GM18498 (cell line): ENCODE results near the gene CEND1.
A peak's percentile ranks its signal among the peaks of the same experiment; 100 is the strongest.

ENCODE experiments used
- ATAC-seq: cut with Tn5 transposase; IDR thresholded peaks from one replicate; pipeline ENCODE4 v1.9.1; 2021; ENCODE audit warnings: mild to moderate bottlenecking, moderate library complexity; ENCODE audit not compliant: unreplicated experiment

CEND1 gene

GRCh38 chr11:813072-813455, 23.2 kb upstream of the CEND1 start:
- ATAC-seq, result no peak

GRCh38 chr11:812390-812789, 22.5 kb upstream of the CEND1 start:
- ATAC-seq, result no peak

GRCh38 chr11:811446-812245, 21.8 kb upstream of the CEND1 start:
- no peak for ATAC-seq

DNA sequence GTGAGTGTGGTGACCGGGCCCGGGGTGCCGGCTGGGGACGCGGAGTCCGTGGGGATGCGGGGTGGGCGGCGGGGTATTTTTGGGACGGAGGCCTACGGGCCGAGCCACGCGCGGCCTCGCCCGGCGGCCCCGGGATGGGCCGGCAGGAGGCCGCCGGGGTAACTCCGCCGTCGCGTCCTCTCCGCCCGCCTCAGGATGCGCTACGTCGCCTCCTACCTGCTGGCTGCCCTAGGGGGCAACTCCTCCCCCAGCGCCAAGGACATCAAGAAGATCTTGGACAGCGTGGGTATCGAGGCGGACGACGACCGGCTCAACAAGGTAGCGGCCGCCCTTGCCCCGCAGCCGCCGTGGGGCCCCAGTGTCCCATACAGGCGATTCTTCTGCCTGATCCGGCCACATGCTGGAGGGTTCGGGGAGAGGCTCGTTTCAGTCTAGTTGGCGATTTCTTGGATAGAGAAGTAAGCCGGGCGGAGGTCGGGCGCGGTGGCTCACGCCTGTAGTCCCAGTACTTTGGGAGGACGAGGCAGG, 20.2 kb upstream of the CEND1 start:
- ATAC-seq, result no peak

DNA sequence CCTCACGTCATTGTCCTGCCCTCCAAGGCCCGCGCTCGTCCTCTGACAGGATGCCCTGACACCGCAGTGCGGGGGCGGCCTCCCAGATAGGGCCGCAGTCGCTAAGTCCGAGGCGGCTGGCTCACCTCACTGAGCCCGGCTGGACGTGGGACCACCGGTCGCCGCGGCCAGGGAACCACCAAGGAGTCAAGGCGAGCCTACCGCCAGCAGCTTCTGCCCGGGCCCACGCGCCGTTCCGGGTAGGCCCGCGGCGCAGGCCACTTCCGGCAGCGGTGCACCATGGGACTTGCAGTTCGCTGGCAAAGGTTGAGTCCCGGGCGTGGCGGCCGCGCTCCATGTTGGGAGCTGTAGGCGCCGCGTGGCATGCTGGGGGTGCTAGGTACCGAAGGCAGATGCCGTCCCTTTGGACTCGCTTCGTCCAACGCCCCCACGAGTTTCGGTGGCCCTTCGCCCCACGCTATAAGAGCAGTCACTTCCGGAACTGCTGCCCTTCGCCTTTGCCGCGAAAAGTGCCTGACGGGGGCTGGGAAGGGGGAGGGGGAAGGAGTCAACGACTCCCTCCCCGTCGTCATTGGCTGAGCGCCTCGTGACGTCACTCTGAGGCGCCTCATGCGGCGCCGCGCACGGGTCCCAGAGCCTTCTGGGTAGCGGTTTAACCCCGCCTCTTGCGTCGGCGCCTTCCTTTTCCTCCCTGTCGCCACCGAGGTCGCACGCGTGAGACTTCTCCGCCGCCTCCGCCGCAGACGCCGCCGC, 19.6 kb upstream of the CEND1 start, which contains the start of gene RPLP2:
RPLP2 (plus strand) TSS at position 681 of the 753 bp plus-strand sequence. CDS start 268 bp downstream, outside the sequence.
- peak; percentile 76 for ATAC-seq

GRCh38 chr11:808427-809286, 18.8 kb upstream of the CEND1 start:
- no peak for ATAC-seq

GRCh38 chr11:804599-804964, 14.7 kb upstream of the CEND1 start:
- no peak for ATAC-seq

DNA sequence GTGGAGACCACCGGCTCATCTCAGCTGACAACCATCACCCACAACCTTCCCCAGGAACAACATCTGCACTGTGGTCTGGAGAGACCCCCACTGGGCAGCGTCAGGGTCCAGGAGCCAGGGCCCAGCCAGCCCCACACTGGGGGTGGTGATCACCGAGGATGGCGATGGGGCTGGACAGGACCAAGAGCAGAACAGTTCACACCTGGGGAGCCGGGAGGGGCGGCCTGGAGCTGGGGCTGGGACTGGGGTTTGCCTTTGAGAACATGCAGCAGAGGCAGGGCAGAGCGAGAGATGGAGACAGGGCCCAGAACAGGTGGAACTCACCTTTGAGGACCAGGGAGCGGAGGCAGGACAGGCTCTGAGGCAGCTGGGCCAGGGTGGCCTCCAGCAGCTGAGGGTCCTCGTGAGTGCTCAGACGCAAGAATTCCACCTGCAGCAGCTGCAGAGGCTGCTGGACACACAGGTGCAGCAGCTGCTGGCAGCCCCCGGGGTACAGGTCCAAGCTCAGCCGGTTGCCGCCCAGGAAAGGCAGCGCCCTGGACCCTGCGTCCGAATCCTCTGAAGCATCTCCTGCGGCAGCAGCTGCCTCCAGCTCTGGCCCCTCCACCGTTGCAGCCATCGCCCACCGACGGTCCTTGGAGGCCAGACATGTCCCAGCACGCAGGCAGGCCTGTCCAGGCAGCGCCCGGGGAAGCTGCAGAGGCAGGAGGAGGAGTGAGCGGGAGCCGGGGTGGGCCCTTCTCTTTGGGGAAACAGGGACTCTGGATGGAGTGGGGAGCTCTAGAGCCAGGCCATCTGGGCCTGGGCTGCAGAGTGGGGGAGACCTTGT, 14.1 kb upstream of the CEND1 start:
- ATAC-seq, result no peak

DNA sequence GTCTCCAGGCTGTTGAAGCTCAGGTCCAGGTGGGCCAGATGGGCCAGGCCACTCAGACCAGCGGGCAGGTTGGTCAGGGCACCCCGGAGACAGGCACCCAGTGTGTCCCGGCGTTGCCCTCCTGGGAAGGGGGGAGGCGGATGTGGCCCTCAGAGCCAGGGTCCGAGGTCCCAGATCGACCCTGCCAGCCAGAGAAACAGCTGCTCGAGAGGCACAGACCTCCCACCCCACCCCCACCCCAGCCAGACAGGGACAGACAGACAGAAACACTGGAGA, 13.5 kb upstream of the CEND1 start:
- no peak for ATAC-seq

- no peak for ATAC-seq
Observed at GRCh38 chr11:802693-803466, 13.0 kb upstream of the CEND1 start.

- ATAC-seq, result no peak
Observed at GRCh38 chr11:802018-802617, 12.2 kb upstream of the CEND1 start.

GRCh38 chr11:801097-801780, 11.3 kb upstream of the CEND1 start:
- no peak for ATAC-seq

GRCh38 chr11:800473-800872, 10.6 kb upstream of the CEND1 start:
- ATAC-seq, result no peak

- ATAC-seq, result no peak
Observed at GRCh38 chr11:799641-800316, 9.9 kb upstream of the CEND1 start.

DNA sequence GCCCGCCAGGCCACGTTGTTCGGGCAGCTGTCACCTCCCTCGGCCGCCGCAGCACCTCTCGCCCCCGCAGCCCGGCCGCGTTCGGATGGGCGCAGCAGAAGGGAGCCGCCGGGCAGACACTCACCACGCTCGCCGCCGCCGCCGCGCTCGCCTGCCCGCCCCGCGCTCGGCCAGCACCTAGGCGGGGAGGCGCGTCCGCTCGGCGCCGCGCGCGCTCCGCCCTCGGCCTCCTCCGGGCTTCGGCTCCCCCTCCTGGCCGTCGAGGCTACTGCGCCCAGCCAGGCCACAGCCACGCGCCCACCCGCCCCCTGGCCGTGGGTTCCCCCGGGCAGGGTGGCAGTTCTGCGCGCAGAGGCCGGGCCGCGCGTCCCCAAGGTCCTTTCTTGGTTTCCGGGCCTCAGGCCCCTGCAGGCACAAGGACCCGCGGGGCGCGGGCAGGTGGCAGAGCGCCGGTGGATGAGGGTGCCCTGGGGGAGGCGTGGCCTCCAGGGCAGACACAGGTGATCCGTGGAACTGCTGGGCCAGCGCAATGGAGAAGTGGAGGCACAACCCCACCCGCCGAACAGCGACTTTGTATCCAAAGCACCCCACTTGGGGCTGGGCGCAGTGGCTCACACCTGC, 8.3 kb upstream of the CEND1 start, which contains the start of gene SLC25A22:
SLC25A22 (minus strand) TSS at position 189 of the 621 bp plus-strand sequence. CDS start 3,275 bp downstream, outside the sequence.
- ATAC-seq, result peak; percentile 67

DNA sequence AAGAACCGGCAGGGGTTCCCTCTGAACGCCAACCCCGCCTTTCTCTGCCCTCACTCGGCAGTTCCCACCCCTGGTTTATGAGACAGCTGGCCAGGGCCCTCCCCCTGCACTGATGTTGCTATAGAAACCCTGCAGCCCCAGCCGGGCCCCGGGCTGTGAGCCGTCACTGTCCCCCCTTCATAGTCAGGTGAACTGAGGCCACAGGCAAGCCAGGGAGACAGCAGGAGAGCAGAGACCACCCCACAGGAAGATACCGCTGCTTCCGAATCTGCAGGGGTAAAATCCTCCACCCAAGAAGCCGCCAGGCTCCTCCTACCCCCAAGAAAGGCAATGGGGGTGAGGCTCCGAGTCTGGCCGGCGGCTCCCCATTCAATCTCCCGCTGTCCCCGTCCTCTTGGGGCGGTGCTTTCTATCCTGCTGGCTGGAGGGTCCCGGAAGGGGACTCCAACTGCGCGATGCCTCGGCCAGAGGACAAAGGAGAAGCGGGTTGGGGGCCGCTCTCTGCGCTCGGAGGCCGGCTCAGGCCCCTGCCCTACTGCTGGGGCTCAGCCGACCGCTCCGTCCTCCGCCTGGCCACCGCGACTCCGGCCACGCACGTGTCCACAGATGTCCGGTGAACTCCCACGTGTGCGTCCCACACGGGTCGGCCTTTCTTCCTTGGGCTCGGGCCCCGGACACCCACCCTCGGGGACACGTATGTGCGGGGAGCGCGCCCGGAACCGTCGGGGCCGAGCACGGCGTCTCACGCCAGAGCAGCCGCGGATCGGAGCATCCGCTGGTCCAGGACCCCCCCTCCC, 7.6 kb upstream of the CEND1 start:
- peak; percentile 46 for ATAC-seq
